CD4-positive, alpha-beta T cell treated with Interleukin-2 at 100 ng/mL for 4 hours (primary cell): ENCODE measurements around the gene FOXL3.
"Not testable (repeated sequence)": the region's sequence is repeated elsewhere in the genome, so short reads cannot be mapped to it uniquely, and the experiment has no call there.

Source experiments
- DNase-seq: peaks from one replicate; pipeline ENCODE4 v3.0.0-alpha.2; 2020; ENCODE audit warnings: low spot score

The FOXL3 gene

GRCh38 chr7:323410-323809, 33.4 kb downstream of the FOXL3 start:
- DNase-seq: no peak

GRCh38 chr7:324011-324410, 34.0 kb downstream of the FOXL3 start:
- no peak for DNase-seq

- DNase-seq: no peak
Observed at GRCh38 chr7:325051-325798, 35.3 kb downstream of the FOXL3 start.

DNA sequence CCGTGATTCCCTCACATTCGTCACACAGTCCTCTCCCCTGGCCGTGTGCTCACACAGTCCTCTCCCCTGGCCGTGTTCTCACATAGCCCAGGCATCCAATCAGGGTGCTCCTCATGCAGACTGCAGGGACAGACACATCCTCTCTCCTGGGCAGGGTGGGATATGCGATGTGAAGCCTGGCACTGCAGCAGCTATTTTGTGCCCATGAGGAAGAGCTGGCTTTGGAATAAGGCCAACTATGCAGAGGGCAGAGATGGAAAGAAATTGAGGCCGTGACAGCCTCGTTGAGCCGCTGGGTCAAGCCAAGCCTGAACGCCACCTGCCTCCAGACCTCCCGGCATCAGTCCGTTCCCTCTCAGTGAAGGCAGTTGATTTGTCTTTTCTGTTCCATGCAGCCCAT, 35.8 kb downstream of the FOXL3 start:
- DNase-seq: no peak

GRCh38 chr7:326273-326672, 36.3 kb downstream of the FOXL3 start:
- DNase-seq: no peak

- DNase-seq: no peak
Observed at GRCh38 chr7:326809-327232, 36.9 kb downstream of the FOXL3 start.

- no peak for DNase-seq
Observed at GRCh38 chr7:327233-327931, 37.4 kb downstream of the FOXL3 start.

- no peak for DNase-seq
Observed at GRCh38 chr7:327991-328702, 38.2 kb downstream of the FOXL3 start.

- DNase-seq: no peak
Observed at GRCh38 chr7:329691-330281, 39.8 kb downstream of the FOXL3 start.

- no peak for DNase-seq
Observed at GRCh38 chr7:330511-331230, 40.7 kb downstream of the FOXL3 start.

DNA sequence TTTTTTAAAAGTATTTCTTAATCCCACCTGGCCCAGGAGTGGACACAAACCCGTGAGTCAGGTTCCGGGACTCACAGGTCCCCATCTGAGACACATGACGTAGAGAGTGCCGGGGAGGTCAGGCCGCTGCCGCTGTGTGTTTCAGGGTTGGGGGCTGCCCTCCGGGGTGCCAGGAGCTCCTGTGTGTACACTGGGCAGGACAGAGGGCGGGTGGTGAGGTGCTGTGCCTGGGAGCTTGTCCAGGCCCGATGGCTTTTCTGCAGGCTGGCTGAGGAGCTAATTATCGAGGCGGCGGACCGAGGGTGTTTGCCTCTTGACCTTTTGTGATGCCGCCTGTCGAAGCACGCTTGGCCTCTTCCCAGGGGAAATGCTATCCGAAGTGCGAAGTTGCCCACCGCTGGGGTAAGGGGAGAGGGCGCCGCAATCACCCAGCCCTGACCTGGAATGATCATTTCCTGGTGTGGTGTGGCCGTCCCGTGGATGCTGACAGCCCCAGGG, 42.1 kb downstream of the FOXL3 start:
- no peak for DNase-seq

GRCh38 chr7:332646-333392, 42.8 kb downstream of the FOXL3 start:
- peak; percentile 85 for DNase-seq

DNA sequence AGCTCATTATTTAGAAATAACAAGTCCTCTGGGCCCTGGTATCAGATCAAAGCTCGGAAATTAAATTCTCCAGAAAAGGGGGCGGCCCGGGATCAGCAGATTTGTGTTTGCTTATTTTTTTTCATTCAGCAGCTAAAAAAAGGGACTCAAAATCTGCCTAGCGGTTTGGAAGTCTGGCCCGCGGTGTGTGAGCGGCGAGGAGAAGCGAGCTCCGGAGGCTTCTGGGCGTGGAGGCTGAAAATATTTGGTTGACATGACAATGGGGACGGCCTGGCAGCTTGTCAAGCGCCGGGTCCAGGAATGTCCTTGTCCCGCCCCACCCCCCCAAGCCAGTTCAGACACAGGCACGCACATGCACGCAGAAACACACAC, 43.4 kb downstream of the FOXL3 start:
- DNase-seq: no peak

DNA sequence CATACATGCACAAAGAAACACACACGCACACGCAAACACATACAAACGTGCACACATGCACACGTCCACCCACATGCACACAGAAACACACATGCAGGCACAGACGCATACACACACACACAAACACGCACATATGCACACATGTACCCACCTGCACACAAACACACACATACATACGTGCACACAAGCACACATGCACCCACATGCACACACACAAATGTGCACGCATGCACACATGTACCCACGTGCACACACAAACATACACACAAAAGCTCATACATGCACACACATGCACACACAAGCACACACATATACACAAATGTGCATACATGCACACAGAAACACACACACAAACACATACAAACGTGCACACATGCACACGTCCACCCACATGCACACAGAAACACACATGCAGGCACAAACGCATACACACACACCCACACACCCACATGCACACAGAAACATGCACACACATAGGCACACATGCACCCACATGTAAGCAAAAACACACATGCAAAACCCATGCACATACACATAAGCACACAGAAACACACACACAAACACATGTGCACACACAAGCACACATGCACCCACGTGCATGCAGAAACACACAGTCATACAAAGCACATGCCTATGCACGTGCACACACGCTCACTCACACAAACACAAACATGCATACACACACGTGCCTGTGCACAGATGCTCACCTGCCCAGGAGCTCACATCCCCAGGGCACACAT, 44.8 kb downstream of the FOXL3 start:
- DNase-seq: no peak

GRCh38 chr7:335358-336148, 45.6 kb downstream of the FOXL3 start:
- no peak for DNase-seq

- not testable (repeated sequence) for DNase-seq
Observed at GRCh38 chr7:336149-336533, 46.2 kb downstream of the FOXL3 start.

GRCh38 chr7:336810-337566, 47.0 kb downstream of the FOXL3 start:
- DNase-seq: no peak

DNA sequence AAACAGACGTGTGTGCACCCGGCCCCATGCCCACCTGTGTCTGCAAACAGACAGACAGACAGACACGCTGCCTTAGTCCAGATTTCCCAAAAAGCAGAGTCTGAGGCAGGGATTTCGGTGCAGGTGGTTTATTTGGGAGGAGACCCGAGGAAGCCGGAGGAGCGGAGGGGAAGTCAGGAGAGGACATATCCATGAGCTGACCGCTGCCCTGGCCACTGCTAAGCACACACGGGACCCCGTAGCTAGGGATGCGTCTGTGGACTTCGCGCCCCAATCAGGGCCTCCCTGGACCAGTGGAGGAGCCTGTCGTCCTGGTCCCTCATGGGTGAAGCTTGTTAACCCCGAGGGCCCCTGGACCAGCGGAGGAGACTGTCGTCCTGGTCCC, 47.6 kb downstream of the FOXL3 start:
- DNase-seq: no peak
